WERI-Rb-1 (cell line): ENCODE results near the gene LRRC56.

Experiments used
- DNase-seq: peaks from one replicate; pipeline ENCODE4 v3.0.0-alpha.2; 2020
- H3K27ac ChIP-seq: fragments of 250-450 bp; sonication (Bioruptor Pico); 2 replicates; pipeline ENCODE4 v1.5.1; 2020; ENCODE audit warnings: mild to moderate bottlenecking, moderate library complexity
- H3K27me3 ChIP-seq: fragments of 250-450 bp; sonication (Bioruptor Pico); 2 replicates; pipeline ENCODE4 v1.5.1; 2021; ENCODE audit warnings: mild to moderate bottlenecking, low read depth, moderate library complexity; ENCODE audit not compliant: insufficient read depth, severe bottlenecking
- H3K36me3 ChIP-seq: fragments of 250-450 bp; sonication (Bioruptor Pico); 2 replicates; pipeline ENCODE4 v1.5.1; 2020; ENCODE audit warnings: mild to moderate bottlenecking, moderate library complexity
- H3K4me3 ChIP-seq: 2 replicates; pipeline ENCODE4 v1.5.1; 2011; ENCODE audit warnings: low read depth, mild to moderate bottlenecking, control low read depth, low read length
- H3K9me3 ChIP-seq: fragments of 250-450 bp; sonication (Bioruptor Pico); 2 replicates; pipeline ENCODE4 v1.5.1; 2021; ENCODE audit warnings: mild to moderate bottlenecking, moderate library complexity; ENCODE audit not compliant: severe bottlenecking
- TF ChIP-seq, protein P1 (sequence below): IDR thresholded peaks from 2 replicates; pipeline ENCODE4 v1.5.1; 2011; ENCODE audit warnings: low read depth, mild to moderate bottlenecking, control low read depth, inconsistent platforms, low read length

The LRRC56 gene

DNA sequence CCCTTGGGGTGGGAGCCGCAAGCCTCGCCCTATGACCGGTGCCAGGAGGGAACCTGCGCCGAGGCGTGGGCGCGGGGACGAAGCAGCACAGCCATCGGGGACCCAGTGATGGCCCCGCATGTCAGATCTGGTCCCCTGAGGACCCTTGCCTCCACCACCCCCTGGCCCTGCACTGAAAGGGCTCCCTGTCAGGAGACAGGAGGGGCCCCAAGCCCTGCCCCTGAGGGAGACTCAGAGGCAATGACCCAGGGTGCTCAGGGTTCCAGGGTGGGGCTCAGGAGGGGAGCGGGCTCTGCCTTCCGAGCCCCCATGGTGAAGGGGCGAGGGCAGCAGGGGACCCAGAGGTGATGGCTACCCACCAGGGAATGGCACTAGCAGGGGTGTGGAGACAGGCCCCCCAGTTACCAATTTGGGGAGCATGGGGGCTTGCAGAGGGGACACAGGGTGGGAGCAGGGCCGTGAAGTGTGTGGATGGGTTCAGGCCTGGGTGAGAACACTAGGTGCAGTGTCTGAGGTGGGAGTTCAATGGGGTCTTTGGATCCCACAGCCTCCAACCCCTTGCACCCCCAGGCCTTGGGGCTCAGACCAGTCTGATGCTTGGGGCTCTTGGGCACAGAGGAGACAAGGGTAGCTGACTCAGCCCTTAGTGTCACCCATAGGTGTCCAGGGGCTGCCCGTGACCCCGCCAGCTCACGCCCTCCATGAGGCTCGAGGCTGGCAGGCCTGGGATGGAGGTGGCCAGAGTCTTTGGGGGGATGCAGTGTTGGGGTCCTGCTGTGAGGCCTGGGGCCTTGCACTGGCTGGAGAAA lies 499 bp downstream of the LRRC56 start:
- Histone ChIP-seq H3K27me3 (no peaks in the 10 kb centered on the region), H3K27ac (no peak overlapping the region), H3K4me3 (no peak overlapping the region), H3K9me3 (peaks cover 2% of the 10 kb centered on the region), H3K36me3 (peaks cover 15% of the 10 kb centered on the region)
- TF ChIP-seq, protein P1, sequence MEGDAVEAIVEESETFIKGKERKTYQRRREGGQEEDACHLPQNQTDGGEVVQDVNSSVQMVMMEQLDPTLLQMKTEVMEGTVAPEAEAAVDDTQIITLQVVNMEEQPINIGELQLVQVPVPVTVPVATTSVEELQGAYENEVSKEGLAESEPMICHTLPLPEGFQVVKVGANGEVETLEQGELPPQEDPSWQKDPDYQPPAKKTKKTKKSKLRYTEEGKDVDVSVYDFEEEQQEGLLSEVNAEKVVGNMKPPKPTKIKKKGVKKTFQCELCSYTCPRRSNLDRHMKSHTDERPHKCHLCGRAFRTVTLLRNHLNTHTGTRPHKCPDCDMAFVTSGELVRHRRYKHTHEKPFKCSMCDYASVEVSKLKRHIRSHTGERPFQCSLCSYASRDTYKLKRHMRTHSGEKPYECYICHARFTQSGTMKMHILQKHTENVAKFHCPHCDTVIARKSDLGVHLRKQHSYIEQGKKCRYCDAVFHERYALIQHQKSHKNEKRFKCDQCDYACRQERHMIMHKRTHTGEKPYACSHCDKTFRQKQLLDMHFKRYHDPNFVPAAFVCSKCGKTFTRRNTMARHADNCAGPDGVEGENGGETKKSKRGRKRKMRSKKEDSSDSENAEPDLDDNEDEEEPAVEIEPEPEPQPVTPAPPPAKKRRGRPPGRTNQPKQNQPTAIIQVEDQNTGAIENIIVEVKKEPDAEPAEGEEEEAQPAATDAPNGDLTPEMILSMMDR, result no peak
- DNase-seq, result no peak

DNA sequence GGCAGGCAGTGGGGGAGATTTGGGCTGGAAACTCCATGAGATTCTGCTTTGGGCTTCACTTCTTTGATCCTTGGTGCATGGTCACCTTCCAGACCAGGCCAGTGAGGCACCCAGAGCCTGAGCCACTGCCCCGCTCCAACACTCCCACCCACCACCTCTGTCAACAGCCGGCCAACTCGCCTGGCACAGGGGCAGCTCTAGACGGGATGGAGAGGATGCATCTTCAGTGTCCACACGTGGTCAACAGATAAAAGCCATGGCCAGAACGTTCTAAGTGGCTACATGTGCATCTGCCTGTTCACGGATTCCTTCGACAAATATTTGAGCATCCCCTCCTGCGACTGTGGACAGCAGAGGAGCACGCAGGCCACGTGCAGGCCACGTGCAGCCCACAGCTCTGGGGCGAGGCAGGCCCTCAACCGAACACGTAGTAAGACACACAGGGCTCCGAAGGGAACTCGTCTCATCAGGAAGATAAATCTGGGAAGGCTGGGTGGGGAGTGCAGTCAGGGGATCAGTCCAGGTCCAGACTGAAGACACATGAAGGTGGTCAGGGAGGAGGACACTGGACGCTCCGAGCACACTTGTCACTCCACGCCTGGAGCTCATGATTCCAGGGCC lies 1.2 kb downstream of the LRRC56 start:
- Histone ChIP-seq H3K27ac (no peak overlapping the region), H3K4me3 (no peak overlapping the region), H3K9me3 (peaks cover 2% of the 10 kb centered on the region), H3K36me3 (peaks cover 8% of the 10 kb centered on the region), H3K27me3 (no peaks in the 10 kb centered on the region)
- TF ChIP-seq, protein P1, result no peak
- DNase-seq, result no peak

DNA sequence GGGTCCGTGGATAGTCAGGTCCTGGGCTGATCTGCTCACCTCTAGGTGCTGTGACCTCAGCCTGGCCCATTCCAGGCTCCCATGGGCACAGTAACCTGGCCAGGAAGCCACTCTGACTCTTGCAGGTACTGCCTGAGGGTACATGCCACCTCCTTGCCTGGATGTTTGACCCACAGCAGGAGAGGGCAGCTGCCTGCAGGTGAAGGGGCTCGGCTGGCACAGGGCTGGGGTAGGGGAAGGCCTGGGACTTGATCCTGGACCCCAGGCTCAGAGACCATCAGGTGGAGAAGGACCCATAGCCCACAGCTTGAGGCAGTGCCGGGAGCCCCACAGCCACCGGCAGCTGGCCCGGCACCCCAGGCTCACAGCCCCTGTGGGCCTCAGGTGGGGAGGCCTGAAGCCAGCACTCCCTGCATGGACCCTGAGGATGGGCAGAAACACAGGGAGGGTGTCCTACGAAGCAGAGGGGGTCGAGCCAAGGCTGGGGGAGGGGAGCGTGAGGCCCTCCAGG lies 2.7 kb downstream of the LRRC56 start:
- H3K27ac ChIP-seq, result no peak overlapping the region
- DNase-seq, result no peak
- TF ChIP-seq, protein P1, result no peak
- H3K27me3 ChIP-seq, result no peaks in the 10 kb centered on the region
- peaks cover 2% of the 10 kb centered on the region for H3K9me3 ChIP-seq
- no peak overlapping the region for H3K4me3 ChIP-seq
- no peaks in the 10 kb centered on the region for H3K36me3 ChIP-seq

DNA sequence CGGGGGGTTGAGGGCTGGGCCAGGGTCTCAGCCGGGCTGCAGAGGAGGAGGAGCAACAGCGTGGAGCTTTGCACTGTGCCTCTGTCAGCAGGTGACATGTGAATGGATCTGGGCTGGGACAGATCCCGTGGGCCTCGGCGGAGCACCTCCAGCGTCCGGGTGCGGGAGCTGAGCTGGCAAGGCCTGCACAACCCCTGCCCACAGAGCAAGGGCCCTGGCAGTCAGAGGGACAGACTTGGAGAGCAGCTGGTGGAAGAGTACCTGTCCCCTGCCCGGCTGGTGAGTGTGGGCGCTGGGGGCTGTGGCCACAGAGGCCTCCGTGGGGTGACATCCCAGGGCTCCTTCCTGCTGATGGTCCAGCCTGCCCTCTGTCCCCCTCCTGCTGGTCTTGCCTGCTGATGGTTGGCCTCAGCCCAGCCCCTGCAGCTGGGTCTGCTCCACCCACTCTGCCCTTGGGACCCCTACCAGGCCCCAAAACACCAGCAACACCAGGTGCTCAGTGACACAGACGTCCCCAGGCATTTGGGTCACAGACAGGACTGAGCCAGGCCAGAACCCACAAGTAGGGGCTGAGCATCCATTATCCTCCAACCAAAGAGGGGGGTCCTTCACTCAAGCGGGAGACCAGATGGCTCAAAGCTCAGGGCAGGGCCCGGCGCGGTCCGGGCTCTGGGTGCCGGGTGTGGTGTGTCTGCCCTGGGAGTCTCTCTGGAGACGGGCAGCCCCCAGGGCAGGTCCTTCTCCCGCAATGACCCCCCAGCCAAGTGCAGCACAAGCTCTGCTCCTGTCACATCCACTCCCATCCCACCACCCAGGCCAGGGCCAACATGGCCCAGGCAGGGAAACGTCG lies 3.5 kb downstream of the LRRC56 start:
- Histone ChIP-seq H3K27me3 (no peaks in the 10 kb centered on the region), H3K4me3 (no peak overlapping the region), H3K36me3 (no peaks in the 10 kb centered on the region), H3K9me3 (peaks cover 2% of the 10 kb centered on the region), H3K27ac (no peak overlapping the region)
- no peak for DNase-seq
- TF ChIP-seq, protein P1, result no peak

DNA sequence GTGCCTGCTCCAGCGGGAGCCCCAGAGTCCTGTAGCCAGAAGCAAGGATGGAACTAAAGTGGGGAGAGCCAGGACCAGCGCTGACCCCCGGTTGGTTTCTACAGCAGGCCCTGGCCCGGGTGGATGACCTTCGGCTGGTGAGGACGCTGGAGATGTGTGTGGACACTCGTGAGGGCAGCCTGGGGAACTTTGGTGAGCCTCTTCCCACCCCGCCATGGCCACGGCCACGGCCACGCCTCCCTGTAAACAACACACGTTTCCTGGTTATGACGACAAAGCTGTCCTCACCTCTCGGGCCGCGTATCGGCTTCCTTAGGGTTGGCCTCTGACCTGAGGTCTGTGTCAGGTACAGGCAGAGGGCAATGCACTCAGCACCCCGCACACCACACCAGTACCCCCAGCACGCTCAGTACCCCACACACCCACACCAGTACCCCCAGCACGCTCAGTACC lies 4.1 kb downstream of the LRRC56 start:
- Histone ChIP-seq H3K27ac (no peak overlapping the region), H3K27me3 (no peaks in the 10 kb centered on the region), H3K36me3 (no peaks in the 10 kb centered on the region), H3K4me3 (no peak overlapping the region), H3K9me3 (peaks cover 2% of the 10 kb centered on the region)
- TF ChIP-seq, protein P1, result no peak
- no peak for DNase-seq
